Amniotic stem cell (primary cell): Measurements from ENCODE around the gene USP17L22.
"Not testable (repeated sequence)": the region's sequence is repeated elsewhere in the genome, so short reads cannot be mapped to it uniquely, and the experiment has no call there.

Source experiments
- DNase-seq: peaks from one replicate; lab custom pipeline; 2025; lab: John Stamatoyannopoulos, UW

The USP17L22 gene, protein sequence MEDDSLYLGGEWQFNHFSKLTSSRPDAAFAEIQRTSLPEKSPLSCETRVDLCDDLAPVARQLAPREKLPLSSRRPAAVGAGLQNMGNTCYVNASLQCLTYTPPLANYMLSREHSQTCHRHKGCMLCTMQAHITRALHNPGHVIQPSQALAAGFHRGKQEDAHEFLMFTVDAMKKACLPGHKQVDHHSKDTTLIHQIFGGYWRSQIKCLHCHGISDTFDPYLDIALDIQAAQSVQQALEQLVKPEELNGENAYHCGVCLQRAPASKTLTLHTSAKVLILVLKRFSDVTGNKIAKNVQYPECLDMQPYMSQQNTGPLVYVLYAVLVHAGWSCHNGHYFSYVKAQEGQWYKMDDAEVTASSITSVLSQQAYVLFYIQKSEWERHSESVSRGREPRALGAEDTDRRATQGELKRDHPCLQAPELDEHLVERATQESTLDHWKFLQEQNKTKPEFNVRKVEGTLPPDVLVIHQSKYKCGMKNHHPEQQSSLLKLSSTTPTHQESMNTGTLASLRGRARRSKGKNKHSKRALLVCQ

DNA sequence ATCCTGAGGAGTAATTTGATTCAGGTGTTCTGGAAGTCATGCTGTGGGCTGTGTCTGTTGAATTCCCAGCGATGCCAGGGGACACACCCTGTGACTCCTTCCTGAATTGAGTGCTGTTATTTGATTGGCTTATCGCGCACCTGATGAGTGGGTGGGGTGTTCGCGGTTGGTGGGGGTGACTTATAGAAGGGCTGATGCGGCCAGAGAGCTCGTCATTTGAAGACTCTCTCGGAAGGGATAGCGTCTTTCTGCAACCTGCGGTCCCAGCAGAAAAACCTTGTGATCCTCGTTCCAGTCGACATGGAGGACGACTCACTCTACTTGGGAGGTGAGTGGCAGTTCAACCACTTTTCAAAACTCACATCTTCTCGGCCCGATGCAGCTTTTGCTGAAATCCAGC lies at the start of gene USP17L22:
USP17L22 (plus strand) TSS at position 301 of the 400 bp plus-strand sequence; CDS start at position 301, 0 bp downstream.
- not testable (repeated sequence) for DNase-seq

DNA sequence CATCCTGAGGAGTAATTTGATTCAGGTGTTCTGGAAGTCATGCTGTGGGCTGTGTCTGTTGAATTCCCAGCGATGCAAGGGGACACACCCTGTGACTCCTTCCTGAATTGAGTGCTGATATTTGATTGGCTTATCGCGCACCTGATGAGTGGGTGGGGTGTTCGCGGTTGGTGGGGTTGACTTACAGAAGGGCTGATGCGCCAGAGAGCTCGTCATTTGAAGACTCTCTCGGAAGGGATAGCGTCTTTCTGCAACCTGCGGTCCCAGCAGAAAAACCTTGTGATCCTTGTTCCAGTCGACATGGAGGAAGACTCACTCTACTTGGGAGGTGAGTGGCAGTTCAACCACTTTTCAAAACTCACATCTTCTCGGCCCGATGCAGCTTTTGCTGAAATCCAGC lies 47.6 kb upstream of the USP17L22 start, which contains the start of gene USP17L12:
USP17L12 (plus strand) TSS at position 301 of the 400 bp plus-strand sequence; CDS start at position 301, 0 bp downstream.
- not testable (repeated sequence) for DNase-seq

- DNase-seq = not testable (repeated sequence)
Observed at GRCh38 chr4:9224596-9224995, 42.8 kb upstream of the USP17L22 start, which contains the start of gene USP17L13. Gene USP17L13, plus strand, starts transcription at chr4:9224896. Its CDS starts 0 bp downstream, at chr4:9224896.

DNA sequence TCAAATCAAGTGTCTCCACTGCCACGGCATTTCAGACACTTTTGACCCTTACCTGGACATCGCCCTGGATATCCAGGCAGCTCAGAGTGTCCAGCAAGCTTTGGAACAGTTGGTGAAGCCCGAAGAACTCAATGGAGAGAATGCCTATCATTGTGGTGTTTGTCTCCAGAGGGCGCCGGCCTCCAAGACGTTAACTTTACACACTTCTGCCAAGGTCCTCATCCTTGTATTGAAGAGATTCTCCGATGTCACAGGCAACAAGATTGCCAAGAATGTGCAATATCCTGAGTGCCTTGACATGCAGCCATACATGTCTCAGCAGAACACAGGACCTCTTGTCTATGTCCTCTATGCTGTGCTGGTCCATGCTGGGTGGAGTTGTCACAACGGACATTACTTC lies 37.2 kb upstream of the USP17L22 start:
- DNase-seq = not testable (repeated sequence)

- not testable (repeated sequence) for DNase-seq
Observed at GRCh38 chr4:9234085-9234484, 33.3 kb upstream of the USP17L22 start, which contains the start of gene USP17L15. Gene USP17L15, plus strand, starts transcription at chr4:9234385. Its CDS starts 0 bp downstream, at chr4:9234385.

GRCh38 chr4:9238461-9238860 lies 29.0 kb upstream of the USP17L22 start:
- DNase-seq = not testable (repeated sequence)

- DNase-seq = not testable (repeated sequence)
Observed at GRCh38 chr4:9243579-9243978, 23.8 kb upstream of the USP17L22 start, which contains the start of gene USP17L17. Gene USP17L17, plus strand, starts transcription at chr4:9243879. Its CDS starts 0 bp downstream, at chr4:9243879.

DNA sequence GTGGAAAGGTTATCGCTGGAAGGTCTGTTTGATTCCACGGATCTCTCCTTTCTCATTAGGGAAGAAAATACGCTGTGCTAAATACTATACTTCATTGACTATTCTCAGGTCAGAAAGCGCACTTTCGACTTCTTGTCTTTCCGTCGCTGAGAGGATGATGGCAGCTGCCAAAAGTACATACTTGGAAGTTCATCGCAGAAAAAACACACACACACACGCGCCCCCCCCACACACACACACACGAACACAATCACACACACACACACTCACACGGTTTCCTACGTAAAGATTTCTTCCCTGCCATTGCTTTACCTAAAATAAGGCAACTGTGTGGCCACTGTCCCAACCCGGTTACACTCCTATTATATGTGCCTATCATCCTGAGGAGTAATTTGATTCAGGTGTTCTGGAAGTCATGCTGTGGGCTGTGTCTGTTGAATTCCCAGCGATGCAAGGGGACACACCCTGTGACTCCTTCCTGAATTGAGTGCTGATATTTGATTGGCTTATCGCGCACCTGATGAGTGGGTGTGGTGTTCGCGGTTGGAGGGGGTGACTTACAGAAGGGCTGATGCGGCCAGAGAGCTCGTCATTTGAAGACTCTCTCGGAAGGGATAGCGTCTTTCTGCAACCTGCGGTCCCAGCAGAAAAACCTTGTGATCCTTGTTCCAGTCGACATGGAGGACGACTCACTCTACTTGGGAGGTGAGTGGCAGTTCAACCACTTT lies 19.3 kb upstream of the USP17L22 start, which contains the start of gene USP17L18:
USP17L18 (plus strand) TSS at position 678 of the 728 bp plus-strand sequence; CDS start at position 678, 0 bp downstream.
- not testable (repeated sequence) for DNase-seq

GRCh38 chr4:9253078-9253477 lies 14.3 kb upstream of the USP17L22 start, which contains the start of gene USP17L19:
Gene USP17L19, plus strand, starts transcription at chr4:9253378. Its CDS starts 0 bp downstream, at chr4:9253378.
- DNase-seq = not testable (repeated sequence)

DNA sequence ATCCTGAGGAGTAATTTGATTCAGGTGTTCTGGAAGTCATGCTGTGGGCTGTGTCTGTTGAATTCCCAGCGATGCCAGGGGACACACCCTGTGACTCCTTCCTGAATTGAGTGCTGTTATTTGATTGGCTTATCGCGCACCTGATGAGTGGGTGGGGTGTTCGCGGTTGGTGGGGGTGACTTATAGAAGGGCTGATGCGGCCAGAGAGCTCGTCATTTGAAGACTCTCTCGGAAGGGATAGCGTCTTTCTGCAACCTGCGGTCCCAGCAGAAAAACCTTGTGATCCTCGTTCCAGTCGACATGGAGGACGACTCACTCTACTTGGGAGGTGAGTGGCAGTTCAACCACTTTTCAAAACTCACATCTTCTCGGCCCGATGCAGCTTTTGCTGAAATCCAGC lies 9.6 kb upstream of the USP17L22 start, which contains the start of gene USP17L20:
USP17L20 (plus strand) TSS at position 301 of the 400 bp plus-strand sequence; CDS start at position 301, 0 bp downstream.
- DNase-seq = not testable (repeated sequence)

- not testable (repeated sequence) for DNase-seq
Observed at GRCh38 chr4:9262572-9262971, 4.8 kb upstream of the USP17L22 start, which contains the start of gene USP17L21. Gene USP17L21, plus strand, starts transcription at chr4:9262872. Its CDS starts 0 bp downstream, at chr4:9262872.

DNA sequence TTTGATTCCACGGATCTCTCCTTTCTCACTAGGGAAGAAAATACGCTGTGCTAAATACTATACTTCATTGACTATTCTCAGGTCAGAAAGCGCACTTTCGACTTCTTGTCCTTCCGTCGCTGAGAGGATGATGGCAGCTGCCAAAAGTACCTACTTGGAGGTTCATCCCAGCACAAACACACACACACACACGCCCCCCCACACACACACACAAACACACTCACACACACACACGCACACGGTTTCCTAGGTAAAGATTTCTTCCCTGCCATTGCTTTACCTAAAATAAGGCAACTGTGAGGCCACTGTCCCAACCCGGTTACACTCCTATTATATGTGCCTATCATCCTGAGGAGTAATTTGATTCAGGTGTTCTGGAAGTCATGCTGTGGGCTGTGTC lies 4.3 kb downstream of the USP17L22 start:
- DNase-seq = not testable (repeated sequence)
